ENCODE data around the gene DRC7. TPM values are rescaled to one million over a fixed set of nuclear protein-coding genes. Genes with fewer than 3 reads are reported as not detected.

Gene DRC7
- total and polyA plus RNA-seq, 7 donors: not detected

DNA sequence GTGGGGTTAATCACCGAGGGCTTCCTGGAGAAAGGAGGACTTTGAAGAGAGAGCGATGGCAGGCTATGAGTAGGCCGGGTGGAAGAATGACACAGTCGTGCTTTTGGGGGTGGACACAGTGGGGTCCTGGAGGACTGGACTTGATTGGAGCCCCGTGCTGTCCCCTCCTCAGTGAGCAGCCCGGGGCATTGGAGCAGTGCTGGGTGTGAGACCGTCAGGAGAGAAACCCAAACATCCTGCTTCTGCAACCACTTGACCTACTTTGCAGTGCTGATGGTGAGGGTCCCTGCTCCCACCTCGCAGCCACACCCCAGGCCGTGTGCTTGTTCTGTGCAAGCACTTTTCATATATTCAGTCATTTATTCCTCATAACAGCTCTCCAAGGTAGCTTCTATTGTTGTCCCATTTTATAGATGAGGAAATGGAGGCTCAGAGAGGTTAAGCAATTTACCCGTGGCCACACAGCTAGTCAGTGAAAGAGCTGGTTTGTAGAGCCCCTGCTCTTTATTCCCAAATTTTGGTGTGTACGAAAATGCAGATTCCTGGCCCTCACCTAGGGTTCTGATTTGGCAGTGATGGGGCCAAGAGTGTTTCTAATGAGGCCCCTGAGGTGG is 38.2 kb upstream of the DRC7 start:
- Histone ChIP-seq H3K27ac (no peak overlapping the region), H3K27me3 (no peaks in the 10 kb centered on the region), H3K4me1 (no peaks in the 10 kb centered on the region), H3K36me3 (no peaks in the 10 kb centered on the region), H3K9me3 (no peaks in the 10 kb centered on the region), H3K4me3 (no peak overlapping the region)
- intact Hi-C loops (cut with DNase I): no loop called here
- TF ChIP-seq POLR2AphosphoS5 (IDR thresholded peaks at IDR 0.05): no peak
- no peak for TF ChIP-seq POLR2A (IDR thresholded peaks at IDR 0.05)
- TF ChIP-seq CTCF (IDR thresholded peaks at IDR 0.05): no peak
- TF ChIP-seq EP300 (IDR thresholded peaks at IDR 0.05): no peak
- 83 to 84% methylated on average over 11 of the region's 11 CpGs for WGBS, 2 donors
- no peak for DNase-seq

DNA sequence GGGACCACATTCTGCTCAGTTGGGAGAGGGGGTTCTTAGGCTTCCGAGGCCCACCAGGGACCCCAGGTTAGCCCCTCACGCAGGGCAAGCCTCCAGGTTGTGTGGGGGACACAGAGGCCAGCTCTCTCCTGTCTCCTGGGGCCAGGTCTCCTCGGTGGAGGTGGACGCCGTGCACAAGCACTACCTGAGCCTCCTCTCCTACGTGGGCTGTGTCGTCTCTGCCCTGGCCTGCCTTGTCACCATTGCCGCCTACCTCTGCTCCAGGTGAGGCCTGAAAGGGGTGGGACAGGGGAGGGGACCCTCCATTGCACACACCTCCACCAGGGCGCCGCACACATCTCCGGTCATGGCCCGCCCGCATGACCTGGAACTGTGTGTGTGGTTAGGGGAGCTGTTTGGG is 37.4 kb upstream of the DRC7 start:
- TF ChIP-seq CTCF (IDR thresholded peaks at IDR 0.05): no peak
- TF ChIP-seq POLR2A (IDR thresholded peaks at IDR 0.05): no peak
- TF ChIP-seq EP300 (IDR thresholded peaks at IDR 0.05): no peak
- TF ChIP-seq POLR2AphosphoS5 (IDR thresholded peaks at IDR 0.05): no peak
- no peaks in the 10 kb centered on the region for H3K27me3 ChIP-seq
- H3K4me1 ChIP-seq: no peaks in the 10 kb centered on the region
- DNase-seq: no peak
- H3K27ac ChIP-seq: no peak overlapping the region
- H3K9me3 ChIP-seq: no peaks in the 10 kb centered on the region
- H3K4me3 ChIP-seq: no peak overlapping the region
- 93 to 94% methylated on average over 13 of the region's 13 CpGs for WGBS, 2 donors
- intact Hi-C loops (cut with DNase I): no loop called here
- H3K36me3 ChIP-seq: no peaks in the 10 kb centered on the region

DNA sequence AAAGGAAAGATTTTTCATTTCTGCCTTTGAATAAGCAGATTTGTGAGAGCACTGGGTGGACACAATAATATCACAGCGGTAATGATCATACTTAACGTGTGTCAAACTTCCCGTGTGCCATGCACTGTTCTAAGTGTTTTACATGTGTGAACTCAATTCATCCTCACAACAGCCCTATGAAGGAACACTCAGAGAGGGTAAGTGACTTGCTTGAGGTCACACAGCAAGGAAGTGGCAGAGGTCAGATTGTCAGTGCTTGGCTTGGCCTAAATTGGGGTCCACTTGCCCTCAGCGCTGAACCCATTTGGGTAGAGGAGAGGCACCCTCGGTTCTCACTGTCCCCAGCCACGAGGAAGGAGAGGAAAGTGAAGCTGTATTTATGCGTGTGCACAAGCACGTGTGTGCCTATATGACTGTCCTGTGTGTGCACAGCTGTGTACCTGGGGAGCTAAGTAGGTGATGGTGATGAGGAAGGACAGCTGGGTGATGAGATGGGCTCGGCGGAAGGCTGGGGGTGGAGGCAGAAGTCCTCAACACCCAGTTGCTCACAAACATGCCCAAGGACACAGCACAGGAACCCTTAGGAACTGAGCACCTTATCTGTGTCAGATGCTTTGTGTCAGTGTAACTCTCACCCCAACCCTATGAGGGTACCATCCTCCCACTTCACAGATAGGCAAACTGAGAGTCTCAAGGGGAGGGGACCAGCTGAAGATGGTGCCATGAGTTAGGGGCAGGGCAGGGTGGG is 36.3 kb upstream of the DRC7 start:
- no peaks in the 10 kb centered on the region for H3K9me3 ChIP-seq
- no peaks in the 10 kb centered on the region for H3K27me3 ChIP-seq
- H3K4me1 ChIP-seq: no peaks in the 10 kb centered on the region
- H3K36me3 ChIP-seq: no peaks in the 10 kb centered on the region
- intact Hi-C loops (cut with DNase I): no loop called here
- 86 to 91% methylated on average over 10 of the region's 10 CpGs for WGBS, 2 donors
- no peak overlapping the region for H3K27ac ChIP-seq
- TF ChIP-seq CTCF (IDR thresholded peaks at IDR 0.05) (no peak), POLR2A (IDR thresholded peaks at IDR 0.05) (no peak), POLR2AphosphoS5 (IDR thresholded peaks at IDR 0.05) (no peak), EP300 (IDR thresholded peaks at IDR 0.05) (no peak)
- H3K4me3 ChIP-seq: no peak overlapping the region
- DNase-seq: no peak

GRCh38 chr16:57658878-57659674 is 35.5 kb upstream of the DRC7 start:
- Histone ChIP-seq H3K9me3 (no peaks in the 10 kb centered on the region), H3K27ac (no peak overlapping the region), H3K36me3 (no peaks in the 10 kb centered on the region), H3K27me3 (no peaks in the 10 kb centered on the region), H3K4me1 (no peaks in the 10 kb centered on the region), H3K4me3 (no peak overlapping the region)
- TF ChIP-seq EP300 (IDR thresholded peaks at IDR 0.05) (no peak), POLR2AphosphoS5 (IDR thresholded peaks at IDR 0.05) (no peak), CTCF (IDR thresholded peaks at IDR 0.05) (no peak), POLR2A (IDR thresholded peaks at IDR 0.05) (no peak)
- no peak for DNase-seq
- intact Hi-C loops (cut with DNase I): no loop called here
- WGBS, 2 donors: 85 to 87% methylated on average over 19 of the region's 19 CpGs
